B cell (primary cell): ENCODE measurements around the gene TRIM74. TPM values are rescaled to one million over a fixed set of nuclear protein-coding genes. Genes with fewer than 3 reads are reported as not detected.

Experiments
- ATAC-seq: fragments of 200-7000 bp; cut with Tn5 transposase; one replicate; pipeline ENCODE4 v1.10.0; 2021; ENCODE audit warnings: low read depth, mild to moderate bottlenecking, moderate number of reproducible peaks, moderate library complexity
- CTCF ChIA-PET: fragments of 350-600 bp; sonication (Branson Sonifier 250); formaldehyde crosslinking; loops from one replicate; lab custom pipeline; 2021; ENCODE audit warnings: antibody characterized with exemption, inconsistent platforms; lab: Charles Lee
- POLR2A ChIA-PET: fragments of 350-600 bp; sonication (Branson Sonifier 250); formaldehyde crosslinking; loops from one replicate; lab custom pipeline; 2021; ENCODE audit warnings: antibody characterized with exemption; lab: Charles Lee
- DNase-seq: peaks from one replicate; pipeline ENCODE4 v3.0.0; 2013
- H2AFZ ChIP-seq: 2 replicates; pipeline ENCODE4 v1.6.1; 2012; ENCODE audit warnings: mild to moderate bottlenecking, low read depth, low read length; ENCODE audit not compliant: insufficient read depth, poor library complexity, severe bottlenecking
- H3K27ac ChIP-seq, 2 donors: 1 replicate in 1 of 2; 2 replicates in 1 of 2; pipeline ENCODE4 v1.5.1; 2012 to 2013; ENCODE audit warnings: low read length in 2 of 2, mild to moderate bottlenecking in 2 of 2, moderate library complexity in 1 of 2
- H3K27me3 ChIP-seq, 4 experiments: fragments of 200-600 bp in 1 of 4; sonication (generic) in 1 of 4; replicated peaks in 1 of 4; 1 replicate in 2 of 4; 2 replicates in 2 of 4; pipeline versions ENCODE4 v1.6.1 to v1.7.0; 2013 to 2016; ENCODE audit warnings: low read length in 3 of 4, mild to moderate bottlenecking in 2 of 4, mixed read lengths in 1 of 4, moderate library complexity in 1 of 4; ENCODE audit not compliant: insufficient read depth in 4 of 4, control insufficient read depth in 3 of 4; ENCODE audit errors: control extremely low read depth in 1 of 4
- H3K36me3 ChIP-seq, 2 experiments: replicated peaks in 1 of 2; 1 replicate in 1 of 2; 2 replicates in 1 of 2; pipeline versions ENCODE4 v1.6.1 to v1.7.1; 2013; ENCODE audit warnings: low read length in 1 of 2; ENCODE audit not compliant: insufficient read depth in 2 of 2, control insufficient read depth in 1 of 2; ENCODE audit errors: control extremely low read depth in 1 of 2, extremely low read depth in 1 of 2
- H3K4me1 ChIP-seq, 2 donors: fragments of 200-600 bp in 1 of 2; sonication (generic) in 1 of 2; 1 replicate in 1 of 2; 2 replicates in 1 of 2; pipeline versions ENCODE4 v1.5.1 to v1.6.1; 2013 to 2017; ENCODE audit warnings: low read length in 2 of 2; ENCODE audit not compliant: control insufficient read depth in 2 of 2, insufficient read depth in 2 of 2
- H3K4me2 ChIP-seq: replicated peaks from 2 replicates; pipeline ENCODE3; 2012; ENCODE audit warnings: mild to moderate bottlenecking, low read depth, low read length; ENCODE audit not compliant: poor library complexity, severe bottlenecking
- H3K4me3 ChIP-seq, 5 experiments: fragments of 200-600 bp in 1 of 5; sonication (generic) in 1 of 5; 1 replicate in 3 of 5; 2 replicates in 2 of 5; pipeline versions ENCODE4 v1.5.1 to v1.7.0; 2011 to 2016; ENCODE audit warnings: low read length in 4 of 5, mild to moderate bottlenecking in 4 of 5, low read depth in 2 of 5, control low read depth in 1 of 5, moderate library complexity in 1 of 5; ENCODE audit not compliant: insufficient read depth in 1 of 5; ENCODE audit errors: control extremely low read depth in 1 of 5, extremely low read depth in 1 of 5
- H3K79me2 ChIP-seq: fragments of 200-600 bp; sonication (generic); one replicate; pipeline ENCODE4 v1.6.0; 2016; ENCODE audit warnings: low read length; ENCODE audit not compliant: control insufficient read depth, insufficient read depth
- H3K9ac ChIP-seq: fragments of 200-600 bp; sonication (generic); 2 replicates; pipeline ENCODE4 v1.6.1; 2017; ENCODE audit warnings: mild to moderate bottlenecking, low read length, moderate library complexity
- H3K9me3 ChIP-seq, 3 donors: one replicate each; pipeline versions ENCODE4 v1.6.1 to v1.7.1; 2013; ENCODE audit warnings: low read length in 2 of 3; ENCODE audit not compliant: control insufficient read depth in 2 of 3, insufficient read depth in 1 of 3; ENCODE audit errors: control extremely low read depth in 1 of 3
- H4K20me1 ChIP-seq: 2 replicates; pipeline ENCODE4 v1.6.0; 2012; ENCODE audit warnings: mild to moderate bottlenecking, low read length; ENCODE audit not compliant: insufficient read depth, control insufficient read depth, poor library complexity, severe bottlenecking
- H3K27ac Mint-ChIP-seq: one replicate; pipeline ENCODE4 v1.8.0; 2021; ENCODE audit warnings: mixed read lengths
- H3K27me3 Mint-ChIP-seq: one replicate; pipeline ENCODE4 v1.8.0; 2021; ENCODE audit warnings: mixed read lengths
- H3K4me1 Mint-ChIP-seq: one replicate; pipeline ENCODE4 v1.8.0; 2021; ENCODE audit warnings: mixed read lengths
- H3K4me3 Mint-ChIP-seq: one replicate; pipeline ENCODE4 v1.8.0; 2021; ENCODE audit warnings: mixed read lengths
- H3K9me3 Mint-ChIP-seq: one replicate; pipeline ENCODE4 v1.8.0; 2022; ENCODE audit warnings: mixed read lengths; ENCODE audit not compliant: insufficient read depth
- CTCF ChIP-seq: fragments of 200-600 bp; IDR thresholded peaks from one replicate; pipeline ENCODE4 v1.8.0; 2022; ENCODE audit warnings: antibody characterized with exemption, mild to moderate bottlenecking
- EZH2 ChIP-seq: IDR thresholded peaks from 2 replicates; pipeline ENCODE4 v1.6.1; 2012; ENCODE audit warnings: borderline replicate concordance, low read depth, mild to moderate bottlenecking, moderate library complexity, low read length; ENCODE audit not compliant: insufficient read depth, poor library complexity, severe bottlenecking
- WGBS: methylation state at CpG from one replicate; pipeline ENCODE4 v1.1.5; 2013; ENCODE audit warnings: missing lambda C conversion rate; ENCODE audit not compliant: insufficient coverage; 5-methylcytosine and 5-hydroxymethylcytosine counted together
- intact Hi-C: fragments of 100-400 bp; cut with micrococcal nuclease; formaldehyde crosslinking; loops from one replicate; pipeline ENCODE4 v1.10.0; 2022
- polyA plus RNA-seq: library from polyadenylated mRNA; depleted of rRNA; stranded (reverse); fragments of >200 nt; gene quantifications from 2 replicates; pipeline ENCODE4 v1.2.3, GENCODE V29; 2012
- total RNA-seq, 2 donors: library from RNA; stranded (reverse); fragments of 120-200 nt in 1 of 2; gene quantifications; 1 replicate in 1 of 2; 2 replicates in 1 of 2; pipeline versions ENCODE4 v1.2.3 to v1.2.4, GENCODE V29; 2013 to 2022

The TRIM74 gene
- total and polyA plus RNA-seq, 2 donors (not counting 1 experiment from before 2014, with no cell fraction given), result 0.97 to 1.2 TPM

DNA sequence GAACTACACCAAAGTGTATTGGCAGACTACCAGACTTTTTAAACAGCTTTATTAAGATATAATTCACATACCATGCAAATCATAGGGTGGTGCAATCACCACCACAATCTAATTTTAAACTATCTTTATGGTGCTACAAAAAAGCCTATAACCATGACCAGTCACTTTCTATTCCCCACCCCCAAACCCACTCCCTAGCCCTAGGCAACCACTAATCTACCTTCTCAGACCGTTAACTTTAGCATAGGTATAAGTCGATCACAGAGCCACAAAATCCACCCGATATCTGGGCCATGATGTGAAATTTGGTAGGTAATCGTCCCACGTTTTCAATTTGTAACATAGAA is 44.9 kb downstream of the TRIM74 start:
- peak overlapping the region; percentile 99 for H3K27ac Mint-ChIP-seq
- H3K79me2 ChIP-seq, result peaks cover 83% of the 10 kb centered on the region
- DNase-seq (no peak), ATAC-seq (no peak)
- CTCF ChIA-PET, result interaction anchor here (1.0 kb wide), 1 partner anchor 9 kb away, joined by 5 read pairs; no protein-coding TSS in a partner anchor
- H3K9me3 ChIP-seq, result no peaks in the 10 kb centered on the region
- peak overlapping the region; percentile 82 for H3K4me2 ChIP-seq
- peaks cover 32% of the 10 kb centered on the region for H3K4me1 Mint-ChIP-seq
- peak overlapping the region; percentile 75 to 95 (median 91) for H3K4me3 ChIP-seq
- POLR2A ChIA-PET, result no interaction called here
- peak overlapping the region; percentile 85 for H2AFZ ChIP-seq
- intact Hi-C loops, result loop anchor here (2.0 to 10.0 kb wide), 2 partner anchors 50 to 96 kb away; partner anchors contain the start of gene TYW1B
- H3K9ac ChIP-seq, result peak overlapping the region; percentile 95
- no peaks in the 10 kb centered on the region for H3K27me3 Mint-ChIP-seq
- H3K4me1 ChIP-seq, result peaks cover 13 to 17% of the 10 kb centered on the region in 2 donors
- peak overlapping the region; percentile 88 to 97 for H3K27ac ChIP-seq
- TF ChIP-seq EZH2 (no peak), CTCF (no peak)
- peak overlapping the region; percentile 100 for H3K4me3 Mint-ChIP-seq
- H3K27me3 ChIP-seq, result no peaks in the 10 kb centered on the region
- peaks cover 9 to 28% of the 10 kb centered on the region in 2 experiments for H3K36me3 ChIP-seq
- H3K9me3 Mint-ChIP-seq, result no peaks in the 10 kb centered on the region
- no peaks in the 10 kb centered on the region for H4K20me1 ChIP-seq
- no CpG with 5 or more reads among the region's 5 CpGs for WGBS

DNA sequence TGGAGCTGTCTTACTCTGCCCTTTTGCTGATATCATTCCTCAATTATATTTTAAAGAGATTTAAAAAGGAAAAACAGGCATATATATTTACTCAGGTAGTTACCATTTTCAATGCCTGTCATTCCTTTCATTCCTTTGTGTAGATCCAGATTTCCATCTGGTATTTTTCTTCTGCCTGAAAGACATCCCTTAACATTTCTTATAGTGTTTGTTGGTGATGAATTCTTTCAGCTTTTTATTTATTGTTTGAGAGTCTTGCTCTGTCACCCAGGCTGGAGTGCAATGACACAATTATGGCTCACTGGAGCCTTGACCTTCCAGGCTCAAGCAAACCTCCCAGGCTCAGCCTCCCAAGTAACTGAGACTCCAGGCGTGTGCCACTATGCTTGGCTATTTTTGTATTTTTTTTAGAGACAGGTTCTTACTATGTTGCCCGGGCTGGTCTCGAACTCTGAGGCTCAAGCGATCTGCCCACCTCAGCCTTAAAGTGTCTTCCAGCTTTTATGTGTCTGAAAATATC is 50.0 kb downstream of the TRIM74 start:
- DNase-seq (no peak), ATAC-seq (no peak)
- TF ChIP-seq CTCF, result no peak
- no peak for TF ChIP-seq EZH2
- no peak overlapping the region for H3K4me3 Mint-ChIP-seq
- Histone ChIP-seq H3K9me3 (no peaks in the 10 kb centered on the region), H3K4me1 (peaks cover 4 to 6% of the 10 kb centered on the region in 2 donors), H3K27me3 (no peaks in the 10 kb centered on the region), H2AFZ (no peak overlapping the region), H3K27ac (no peak overlapping the region), H3K4me2 (no peak overlapping the region), H4K20me1 (no peaks in the 10 kb centered on the region), H3K4me3 (no peak overlapping the region), H3K79me2 (peaks cover 53% of the 10 kb centered on the region), H3K9ac (no peak overlapping the region), H3K36me3 (peaks cover 0 to 5% of the 10 kb centered on the region in 2 experiments)
- intact Hi-C loops, result no loop called here
- H3K9me3 Mint-ChIP-seq, result no peaks in the 10 kb centered on the region
- peaks cover 14% of the 10 kb centered on the region for H3K4me1 Mint-ChIP-seq
- ChIA-PET CTCF (no interaction called here), POLR2A (no interaction called here)
- H3K27ac Mint-ChIP-seq, result no peak overlapping the region
- WGBS, result 93% methylated on average over 3 of the region's 4 CpGs
- no peaks in the 10 kb centered on the region for H3K27me3 Mint-ChIP-seq
